OCI-LY7 (cell line): ENCODE results near the gene KRTAP10-9. TPM values are rescaled to one million over a fixed set of nuclear protein-coding genes. Genes with fewer than 3 reads are reported as not detected.

Source experiments
- BruUV-seq: library from RNA; stranded (reverse); fragments of 400-500 nt; replicated peaks from 2 replicates; lab custom pipeline; 2021; lab: Mats Ljungman, UMichigan
- CTCF ChIA-PET: fragments of 300-600 bp; sonication (Branson Sonifier 250); formaldehyde crosslinking; loops from one replicate; lab custom pipeline; 2022; ENCODE audit warnings: antibody characterized with exemption; ENCODE audit not compliant: unreplicated experiment; lab: Charles Lee
- POLR2A ChIA-PET: fragments of 300-600 bp; sonication (Branson Sonifier 250); formaldehyde crosslinking; loops from one replicate; lab custom pipeline; 2022; ENCODE audit warnings: antibody characterized with exemption; lab: Charles Lee
- DNase-seq: peaks from one replicate; pipeline ENCODE4 v3.0.0-alpha.2; 2015; ENCODE audit warnings: low spot score
- H2AFZ ChIP-seq: fragments of 200-600 bp; sonication (generic), shearing (Covaris generic); 2 replicates; pipeline ENCODE4 v1.6.1; 2014; ENCODE audit warnings: mild to moderate bottlenecking, antibody characterized with exemption, low read length, moderate library complexity
- H3K27ac ChIP-seq: fragments of 200-600 bp; sonication (generic); 2 replicates; pipeline ENCODE4 v1.5.1; 2014; ENCODE audit warnings: mixed run types, low read depth, mild to moderate bottlenecking, moderate library complexity, low read length, inconsistent platforms; ENCODE audit not compliant: poor library complexity, severe bottlenecking
- H3K36me3 ChIP-seq: fragments of 200-600 bp; sonication (generic); 2 replicates; pipeline ENCODE4 v1.6.1; 2014; ENCODE audit warnings: mild to moderate bottlenecking, antibody characterized with exemption, low read length, moderate library complexity, mixed read lengths; ENCODE audit not compliant: insufficient read depth
- H3K4me1 ChIP-seq: fragments of 200-600 bp; sonication (generic); 2 replicates; pipeline ENCODE4 v1.5.1; 2014; ENCODE audit warnings: mild to moderate bottlenecking, low read length; ENCODE audit not compliant: insufficient read depth, poor library complexity, severe bottlenecking
- H3K4me2 ChIP-seq: fragments of 200-600 bp; sonication (generic); 2 replicates; pipeline ENCODE4 v1.6.1; 2014; ENCODE audit warnings: mild to moderate bottlenecking, low read length
- H3K4me3 ChIP-seq: fragments of 200-600 bp; sonication (generic); 2 replicates; pipeline ENCODE4 v1.5.1; 2014; ENCODE audit warnings: mild to moderate bottlenecking, low read depth, low read length; ENCODE audit not compliant: poor library complexity, severe bottlenecking
- H3K79me2 ChIP-seq: fragments of 200-600 bp; sonication (generic); 2 replicates; pipeline ENCODE4 v1.6.1; 2016; ENCODE audit warnings: low read depth, mild to moderate bottlenecking, low read length, moderate library complexity, mixed read lengths; ENCODE audit not compliant: insufficient read depth
- H3K9me2 ChIP-seq: fragments of 200-600 bp; sonication (generic); 2 replicates; pipeline ENCODE4 v1.6.1; 2016; ENCODE audit warnings: mild to moderate bottlenecking, low read length, mixed read lengths; ENCODE audit not compliant: insufficient read depth
- H3K9me3 ChIP-seq: fragments of 200-600 bp; sonication (generic); 2 replicates; pipeline ENCODE4 v1.6.1; 2014; ENCODE audit warnings: mild to moderate bottlenecking, mixed run types, low read length, mixed read lengths
- H4K20me1 ChIP-seq: fragments of 200-600 bp; sonication (generic); 2 replicates; pipeline ENCODE4 v1.6.1; 2014; ENCODE audit warnings: mild to moderate bottlenecking, antibody characterized with exemption, low read length, moderate library complexity, mixed read lengths; ENCODE audit not compliant: insufficient read depth
- CTCF ChIP-seq: fragments of 200-600 bp; sonication (generic); conservative IDR thresholded peaks from 2 replicates; pipeline ENCODE4 v1.5.1; 2014; ENCODE audit warnings: mild to moderate bottlenecking, antibody characterized with exemption, low read length, moderate library complexity, mixed read lengths
- EZH2phosphoT487 ChIP-seq: fragments of 200-600 bp; sonication (generic); IDR thresholded peaks from 2 replicates; pipeline ENCODE4 v1.6.1; 2018; ENCODE audit warnings: low read depth, borderline replicate concordance, mild to moderate bottlenecking, mixed run types, antibody characterized with exemption, low read length, moderate library complexity, mixed read lengths
- intact Hi-C: fragments of 100-400 bp; cut with micrococcal nuclease; formaldehyde crosslinking; loops from one replicate; pipeline ENCODE4 v1.10.0; 2022; ENCODE audit not compliant: unreplicated experiment
- total RNA-seq, 2 experiments: library from RNA; depleted of rRNA in 1 of 2; stranded (reverse); fragments of >200 nt in 1 of 2; shearing (Covaris generic) in 1 of 2; gene quantifications; 2 replicates each; pipeline ENCODE4 v1.2.3, GENCODE V29; 2014 to 2022

The KRTAP10-9 gene
- total RNA-seq, 2 experiments from 2014 or later, result not detected

- Histone ChIP-seq H2AFZ (no peak overlapping the region), H3K9me2 (no peaks in the 10 kb centered on the region), H3K79me2 (no peaks in the 10 kb centered on the region), H3K4me3 (no peak overlapping the region), H3K36me3 (no peaks in the 10 kb centered on the region), H3K4me1 (no peaks in the 10 kb centered on the region), H4K20me1 (no peaks in the 10 kb centered on the region), H3K4me2 (no peak overlapping the region), H3K27ac (no peak overlapping the region), H3K9me3 (peaks cover 7% of the 10 kb centered on the region)
- CTCF ChIA-PET, result no interaction called here
- TF ChIP-seq EZH2phosphoT487, result no peak
- no peak for DNase-seq
- POLR2A ChIA-PET, result no interaction called here
- intact Hi-C loops, result no loop called here
- BruUV-seq, result no TSS peak
Measured at GRCh38 chr21:44648557-44649311, 21.8 kb downstream of the KRTAP10-9 start.

- Histone ChIP-seq H3K9me2 (no peaks in the 10 kb centered on the region), H3K79me2 (no peaks in the 10 kb centered on the region), H3K36me3 (no peaks in the 10 kb centered on the region), H3K4me3 (no peak overlapping the region), H3K4me2 (no peak overlapping the region), H3K9me3 (peaks cover 5% of the 10 kb centered on the region), H2AFZ (no peak overlapping the region), H3K27ac (no peak overlapping the region), H4K20me1 (no peaks in the 10 kb centered on the region), H3K4me1 (no peaks in the 10 kb centered on the region)
- BruUV-seq, result no TSS peak
- intact Hi-C loops, result no loop called here
- CTCF ChIA-PET, result no interaction called here
- POLR2A ChIA-PET, result no interaction called here
- no peak for DNase-seq
- TF ChIP-seq CTCF (no peak), EZH2phosphoT487 (no peak)
Measured at GRCh38 chr21:44649521-44650100, 22.7 kb downstream of the KRTAP10-9 start.

- H3K4me2 ChIP-seq, result no peak overlapping the region
- H3K9me2 ChIP-seq, result no peaks in the 10 kb centered on the region
- H3K36me3 ChIP-seq, result no peaks in the 10 kb centered on the region
- intact Hi-C loops, result no loop called here
- ChIA-PET POLR2A (no interaction called here), CTCF (no interaction called here)
- H3K9me3 ChIP-seq, result no peaks in the 10 kb centered on the region
- no peaks in the 10 kb centered on the region for H3K4me1 ChIP-seq
- no peak overlapping the region for H3K4me3 ChIP-seq
- H3K27ac ChIP-seq, result no peak overlapping the region
- H3K79me2 ChIP-seq, result no peaks in the 10 kb centered on the region
- TF ChIP-seq CTCF, result no peak
- TF ChIP-seq EZH2phosphoT487, result no peak
- DNase-seq, result no peak
- no peak overlapping the region for H2AFZ ChIP-seq
- no TSS peak for BruUV-seq
- no peaks in the 10 kb centered on the region for H4K20me1 ChIP-seq
Measured at GRCh38 chr21:44650265-44650972, 23.5 kb downstream of the KRTAP10-9 start.
